ENCODE measurements around the gene ZNG1A.
"Not testable (repeated sequence)": the region's sequence is repeated elsewhere in the genome, so short reads cannot be mapped to it uniquely, and the experiment has no call there.

DNA sequence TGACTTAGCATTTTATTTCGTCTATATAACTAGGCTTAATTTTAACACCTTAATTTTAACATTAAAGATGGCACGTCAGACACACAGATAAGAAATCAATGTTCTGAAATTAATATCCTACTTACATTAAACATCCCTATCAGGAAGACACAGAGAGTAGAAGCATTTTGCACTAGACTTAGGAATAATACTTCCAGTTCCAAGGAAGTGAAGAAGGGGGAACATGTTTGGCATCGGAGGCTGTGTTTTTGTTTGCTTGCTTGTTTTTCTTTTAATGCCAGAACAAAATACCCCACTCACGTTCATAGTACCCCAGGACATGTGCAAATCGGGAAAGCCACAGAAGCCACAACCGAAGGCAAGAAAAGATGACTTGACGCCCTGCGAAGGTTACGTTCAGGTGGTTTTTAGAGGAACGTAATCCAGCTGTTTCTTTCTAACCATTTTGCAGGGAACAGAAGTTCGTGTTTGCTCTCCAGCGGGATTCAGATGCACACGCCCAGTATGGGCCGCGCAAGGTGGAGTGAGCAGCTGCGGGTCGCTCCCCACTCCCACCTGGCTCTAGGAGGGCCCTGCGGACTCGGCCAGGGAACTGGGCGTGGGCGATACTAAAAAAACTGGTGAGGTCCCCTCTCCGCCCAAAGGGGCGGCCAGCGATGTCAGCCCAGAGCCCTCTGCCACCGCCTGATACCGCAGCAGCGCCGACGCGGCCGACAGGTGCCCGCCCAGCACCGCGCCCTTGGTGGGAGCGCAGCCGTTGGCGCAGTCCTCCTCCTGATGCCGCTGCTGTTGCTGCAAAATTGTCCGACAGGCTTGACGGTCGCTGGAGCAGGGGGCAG, 62.4 kb downstream of the ZNG1A start:
- TF ChIP-seq GLIS3 (CRISPR knock-in tag; IDR thresholded peaks at IDR 0.05); ZC3H10 (CRISPR knock-in tag; IDR thresholded peaks at IDR 0.05); ISL1 (CRISPR knock-in tag; IDR thresholded peaks at IDR 0.05); OSR1 (CRISPR knock-in tag; IDR thresholded peaks at IDR 0.05); ZNF565 (CRISPR knock-in tag; conservative IDR thresholded peaks at IDR 0.05; ENCODE audit: low read depth); ESRRG (CRISPR knock-in tag; IDR thresholded peaks at IDR 0.05); ZFP3 (CRISPR knock-in tag; IDR thresholded peaks at IDR 0.05); ZNF70 (CRISPR knock-in tag; IDR thresholded peaks at IDR 0.05): not testable (repeated sequence)
- TF ChIP-seq, protein P1, sequence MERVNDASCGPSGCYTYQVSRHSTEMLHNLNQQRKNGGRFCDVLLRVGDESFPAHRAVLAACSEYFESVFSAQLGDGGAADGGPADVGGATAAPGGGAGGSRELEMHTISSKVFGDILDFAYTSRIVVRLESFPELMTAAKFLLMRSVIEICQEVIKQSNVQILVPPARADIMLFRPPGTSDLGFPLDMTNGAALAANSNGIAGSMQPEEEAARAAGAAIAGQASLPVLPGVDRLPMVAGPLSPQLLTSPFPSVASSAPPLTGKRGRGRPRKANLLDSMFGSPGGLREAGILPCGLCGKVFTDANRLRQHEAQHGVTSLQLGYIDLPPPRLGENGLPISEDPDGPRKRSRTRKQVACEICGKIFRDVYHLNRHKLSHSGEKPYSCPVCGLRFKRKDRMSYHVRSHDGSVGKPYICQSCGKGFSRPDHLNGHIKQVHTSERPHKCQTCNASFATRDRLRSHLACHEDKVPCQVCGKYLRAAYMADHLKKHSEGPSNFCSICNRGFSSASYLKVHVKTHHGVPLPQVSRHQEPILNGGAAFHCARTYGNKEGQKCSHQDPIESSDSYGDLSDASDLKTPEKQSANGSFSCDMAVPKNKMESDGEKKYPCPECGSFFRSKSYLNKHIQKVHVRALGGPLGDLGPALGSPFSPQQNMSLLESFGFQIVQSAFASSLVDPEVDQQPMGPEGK (CRISPR knock-in tag; IDR thresholded peaks at IDR 0.05; ENCODE audit: borderline replicate concordance): not testable (repeated sequence)
